ENCODE measurements around the gene FRMD5.

- TF ChIP-seq CTCF (IDR thresholded peaks at IDR 0.05) (no peak), POLR2AphosphoS5 (IDR thresholded peaks at IDR 0.05) (no peak), POLR2A (IDR thresholded peaks at IDR 0.05) (no peak)
These were observed 100.3 kb downstream of the FRMD5 start for GRCh38 chr15:44094781-44095180.
